ENCODE measurements around the gene CEP43. TPM values are rescaled to one million over a fixed set of nuclear protein-coding genes. Genes with fewer than 3 reads are reported as not detected.

The CEP43 gene
- total RNA-seq, 1 experiment from 2014 or later, result 25.1 TPM

DNA sequence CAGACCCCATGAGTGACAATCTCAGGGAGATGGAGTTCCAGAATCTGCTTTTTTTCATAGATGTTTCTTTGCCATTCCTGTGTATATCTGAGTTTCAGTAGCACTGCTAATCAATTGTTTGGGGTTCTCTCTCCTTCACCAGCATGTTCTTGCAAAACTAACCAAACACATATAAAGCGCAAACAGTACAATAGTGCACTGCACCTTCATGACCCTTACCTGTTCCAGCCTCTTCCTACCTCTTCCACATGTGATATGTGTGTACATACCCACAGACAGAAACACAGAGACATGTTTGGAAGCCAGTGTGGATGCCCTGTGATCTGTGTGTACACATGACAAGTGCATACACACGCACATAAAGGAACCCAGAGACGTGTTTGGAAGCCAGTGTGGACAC lies 1.8 kb upstream of the CEP43 start:
- H3K9me3 Mint-ChIP-seq, result peaks cover under 1% of the 10 kb centered on the region
- peaks cover 33% of the 10 kb centered on the region for H3K4me1 Mint-ChIP-seq
- TF ChIP-seq NFYB (CRISPR knock-in tag; conservative IDR thresholded peaks at IDR 0.05; ENCODE audit: low read depth) (no peak), NR2C2 (CRISPR knock-in tag; IDR thresholded peaks at IDR 0.05) (no peak), EMX1 (CRISPR knock-in tag; IDR thresholded peaks at IDR 0.05) (no peak), JAZF1 (CRISPR knock-in tag; IDR thresholded peaks at IDR 0.05) (no peak), ZNF263 (CRISPR knock-in tag; IDR thresholded peaks at IDR 0.05; ENCODE audit: low read depth) (no peak)
- TF ChIP-seq, protein P1, sequence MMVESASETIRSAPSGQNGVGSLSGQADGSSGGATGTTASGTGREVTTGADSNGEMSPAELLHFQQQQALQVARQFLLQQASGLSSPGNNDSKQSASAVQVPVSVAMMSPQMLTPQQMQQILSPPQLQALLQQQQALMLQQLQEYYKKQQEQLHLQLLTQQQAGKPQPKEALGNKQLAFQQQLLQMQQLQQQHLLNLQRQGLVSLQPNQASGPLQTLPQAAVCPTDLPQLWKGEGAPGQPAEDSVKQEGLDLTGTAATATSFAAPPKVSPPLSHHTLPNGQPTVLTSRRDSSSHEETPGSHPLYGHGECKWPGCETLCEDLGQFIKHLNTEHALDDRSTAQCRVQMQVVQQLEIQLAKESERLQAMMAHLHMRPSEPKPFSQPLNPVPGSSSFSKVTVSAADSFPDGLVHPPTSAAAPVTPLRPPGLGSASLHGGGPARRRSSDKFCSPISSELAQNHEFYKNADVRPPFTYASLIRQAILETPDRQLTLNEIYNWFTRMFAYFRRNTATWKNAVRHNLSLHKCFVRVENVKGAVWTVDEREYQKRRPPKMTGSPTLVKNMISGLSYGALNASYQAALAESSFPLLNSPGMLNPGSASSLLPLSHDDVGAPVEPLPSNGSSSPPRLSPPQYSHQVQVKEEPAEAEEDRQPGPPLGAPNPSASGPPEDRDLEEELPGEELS (CRISPR knock-in tag; IDR thresholded peaks at IDR 0.05), result no peak
- ChIA-PET CTCF (interaction anchor here (0.9 to 3.2 kb wide), 6 partner anchors 8 to 222 kb away, joined by 3 to 42 read pairs (median 5); no protein-coding TSS in a partner anchor), POLR2A (interaction anchor here (1.1 to 2.8 kb wide), 2 partner anchors 41 to 44 kb away, joined by 3 to 8 read pairs; partner anchors contain the start of gene RNASET2)
- DNase-seq (ENCODE audit: low spot score), result no peak
- peak overlapping the region; percentile 89 for H3K27ac Mint-ChIP-seq
- peaks cover 40% of the 10 kb centered on the region for H3K36me3 Mint-ChIP-seq
- H3K27me3 Mint-ChIP-seq (ENCODE audit: low read depth), result no peaks in the 10 kb centered on the region
- peak overlapping the region; percentile 66 for H3K4me3 Mint-ChIP-seq
- ATAC-seq, result no peak

DNA sequence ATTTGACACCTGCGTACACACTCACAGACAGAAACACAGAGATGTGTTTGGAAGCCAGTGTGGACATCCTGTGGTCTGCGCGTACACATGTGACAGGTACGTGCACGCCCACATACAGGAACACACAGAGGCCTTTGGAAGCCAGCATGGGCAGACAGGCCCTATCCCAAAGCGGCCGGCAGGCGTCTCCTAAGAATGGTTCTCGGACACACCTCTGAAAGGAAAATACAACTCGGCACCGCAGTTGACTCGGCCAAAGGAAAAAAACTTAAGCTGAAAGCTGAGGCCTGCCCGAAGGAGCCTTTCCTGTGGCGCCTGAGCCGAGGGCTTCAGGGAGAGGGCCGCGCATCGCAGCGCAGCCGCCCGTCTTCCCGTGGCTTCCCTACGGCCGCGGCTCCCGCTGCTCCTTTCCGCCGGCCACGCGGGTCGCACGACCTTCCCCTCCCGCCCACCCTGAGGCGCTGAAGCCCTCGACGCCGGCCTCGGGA lies 1.4 kb upstream of the CEP43 start:
- ATAC-seq (peak; percentile 33), DNase-seq (ENCODE audit: low spot score) (peak; percentile 68)
- peaks cover 33% of the 10 kb centered on the region for H3K4me1 Mint-ChIP-seq
- CTCF ChIA-PET, result interaction anchor here (0.6 to 3.2 kb wide), 9 partner anchors 9 to 227 kb away, joined by 3 to 42 read pairs (median 6); no protein-coding TSS in a partner anchor
- POLR2A ChIA-PET, result interaction anchor here (0.6 to 2.8 kb wide), 4 partner anchors 42 to 165 kb away, joined by 3 to 8 read pairs (median 3); partner anchors contain the start of gene RNASET2
- H3K4me3 Mint-ChIP-seq, result peak overlapping the region; percentile 66
- no peaks in the 10 kb centered on the region for H3K27me3 Mint-ChIP-seq (ENCODE audit: low read depth)
- H3K27ac Mint-ChIP-seq, result peak overlapping the region; percentile 89
- H3K36me3 Mint-ChIP-seq, result peaks cover 36% of the 10 kb centered on the region
- H3K9me3 Mint-ChIP-seq, result no peaks in the 10 kb centered on the region
- TF ChIP-seq TEAD4 (CRISPR knock-in tag; IDR thresholded peaks at IDR 0.05) (0 out of 2 replicates have a peak, but pooled peaks have one; percentile 45), ETV6 (CRISPR knock-in tag; IDR thresholded peaks at IDR 0.05) (no peak), TEAD1 (CRISPR knock-in tag; IDR thresholded peaks at IDR 0.05) (0 out of 2 replicates have a peak, but pooled peaks have one; percentile 58), CBFB (CRISPR knock-in tag; IDR thresholded peaks at IDR 0.05; ENCODE audit: low read depth) (no peak), KAT7 (CRISPR knock-in tag; IDR thresholded peaks at IDR 0.05; ENCODE audit: borderline replicate concordance) (no peak), FOXK1 (CRISPR knock-in tag; IDR thresholded peaks at IDR 0.05) (no peak), ZNF396 (CRISPR knock-in tag; IDR thresholded peaks at IDR 0.05; ENCODE audit: borderline replicate concordance) (no peak)
- TF ChIP-seq, protein P2, sequence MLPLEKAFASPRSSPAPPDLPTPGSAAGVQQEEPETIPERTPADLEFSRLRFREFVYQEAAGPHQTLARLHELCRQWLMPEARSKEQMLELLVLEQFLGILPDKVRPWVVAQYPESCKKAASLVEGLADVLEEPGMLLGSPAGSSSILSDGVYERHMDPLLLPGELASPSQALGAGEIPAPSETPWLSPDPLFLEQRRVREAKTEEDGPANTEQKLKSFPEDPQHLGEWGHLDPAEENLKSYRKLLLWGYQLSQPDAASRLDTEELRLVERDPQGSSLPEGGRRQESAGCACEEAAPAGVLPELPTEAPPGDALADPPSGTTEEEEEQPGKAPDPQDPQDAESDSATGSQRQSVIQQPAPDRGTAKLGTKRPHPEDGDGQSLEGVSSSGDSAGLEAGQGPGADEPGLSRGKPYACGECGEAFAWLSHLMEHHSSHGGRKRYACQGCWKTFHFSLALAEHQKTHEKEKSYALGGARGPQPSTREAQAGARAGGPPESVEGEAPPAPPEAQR (CRISPR knock-in tag; IDR thresholded peaks at IDR 0.05), result no peak
- TF ChIP-seq, protein P3, sequence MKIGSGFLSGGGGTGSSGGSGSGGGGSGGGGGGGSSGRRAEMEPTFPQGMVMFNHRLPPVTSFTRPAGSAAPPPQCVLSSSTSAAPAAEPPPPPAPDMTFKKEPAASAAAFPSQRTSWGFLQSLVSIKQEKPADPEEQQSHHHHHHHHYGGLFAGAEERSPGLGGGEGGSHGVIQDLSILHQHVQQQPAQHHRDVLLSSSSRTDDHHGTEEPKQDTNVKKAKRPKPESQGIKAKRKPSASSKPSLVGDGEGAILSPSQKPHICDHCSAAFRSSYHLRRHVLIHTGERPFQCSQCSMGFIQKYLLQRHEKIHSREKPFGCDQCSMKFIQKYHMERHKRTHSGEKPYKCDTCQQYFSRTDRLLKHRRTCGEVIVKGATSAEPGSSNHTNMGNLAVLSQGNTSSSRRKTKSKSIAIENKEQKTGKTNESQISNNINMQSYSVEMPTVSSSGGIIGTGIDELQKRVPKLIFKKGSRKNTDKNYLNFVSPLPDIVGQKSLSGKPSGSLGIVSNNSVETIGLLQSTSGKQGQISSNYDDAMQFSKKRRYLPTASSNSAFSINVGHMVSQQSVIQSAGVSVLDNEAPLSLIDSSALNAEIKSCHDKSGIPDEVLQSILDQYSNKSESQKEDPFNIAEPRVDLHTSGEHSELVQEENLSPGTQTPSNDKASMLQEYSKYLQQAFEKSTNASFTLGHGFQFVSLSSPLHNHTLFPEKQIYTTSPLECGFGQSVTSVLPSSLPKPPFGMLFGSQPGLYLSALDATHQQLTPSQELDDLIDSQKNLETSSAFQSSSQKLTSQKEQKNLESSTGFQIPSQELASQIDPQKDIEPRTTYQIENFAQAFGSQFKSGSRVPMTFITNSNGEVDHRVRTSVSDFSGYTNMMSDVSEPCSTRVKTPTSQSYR (CRISPR knock-in tag; IDR thresholded peaks at IDR 0.05), result no peak
- TF ChIP-seq, protein P4, sequence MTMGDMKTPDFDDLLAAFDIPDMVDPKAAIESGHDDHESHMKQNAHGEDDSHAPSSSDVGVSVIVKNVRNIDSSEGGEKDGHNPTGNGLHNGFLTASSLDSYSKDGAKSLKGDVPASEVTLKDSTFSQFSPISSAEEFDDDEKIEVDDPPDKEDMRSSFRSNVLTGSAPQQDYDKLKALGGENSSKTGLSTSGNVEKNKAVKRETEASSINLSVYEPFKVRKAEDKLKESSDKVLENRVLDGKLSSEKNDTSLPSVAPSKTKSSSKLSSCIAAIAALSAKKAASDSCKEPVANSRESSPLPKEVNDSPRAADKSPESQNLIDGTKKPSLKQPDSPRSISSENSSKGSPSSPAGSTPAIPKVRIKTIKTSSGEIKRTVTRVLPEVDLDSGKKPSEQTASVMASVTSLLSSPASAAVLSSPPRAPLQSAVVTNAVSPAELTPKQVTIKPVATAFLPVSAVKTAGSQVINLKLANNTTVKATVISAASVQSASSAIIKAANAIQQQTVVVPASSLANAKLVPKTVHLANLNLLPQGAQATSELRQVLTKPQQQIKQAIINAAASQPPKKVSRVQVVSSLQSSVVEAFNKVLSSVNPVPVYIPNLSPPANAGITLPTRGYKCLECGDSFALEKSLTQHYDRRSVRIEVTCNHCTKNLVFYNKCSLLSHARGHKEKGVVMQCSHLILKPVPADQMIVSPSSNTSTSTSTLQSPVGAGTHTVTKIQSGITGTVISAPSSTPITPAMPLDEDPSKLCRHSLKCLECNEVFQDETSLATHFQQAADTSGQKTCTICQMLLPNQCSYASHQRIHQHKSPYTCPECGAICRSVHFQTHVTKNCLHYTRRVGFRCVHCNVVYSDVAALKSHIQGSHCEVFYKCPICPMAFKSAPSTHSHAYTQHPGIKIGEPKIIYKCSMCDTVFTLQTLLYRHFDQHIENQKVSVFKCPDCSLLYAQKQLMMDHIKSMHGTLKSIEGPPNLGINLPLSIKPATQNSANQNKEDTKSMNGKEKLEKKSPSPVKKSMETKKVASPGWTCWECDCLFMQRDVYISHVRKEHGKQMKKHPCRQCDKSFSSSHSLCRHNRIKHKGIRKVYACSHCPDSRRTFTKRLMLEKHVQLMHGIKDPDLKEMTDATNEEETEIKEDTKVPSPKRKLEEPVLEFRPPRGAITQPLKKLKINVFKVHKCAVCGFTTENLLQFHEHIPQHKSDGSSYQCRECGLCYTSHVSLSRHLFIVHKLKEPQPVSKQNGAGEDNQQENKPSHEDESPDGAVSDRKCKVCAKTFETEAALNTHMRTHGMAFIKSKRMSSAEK (CRISPR knock-in tag; IDR thresholded peaks at IDR 0.05; ENCODE audit: borderline replicate concordance), result no peak
- TF ChIP-seq, protein P5, sequence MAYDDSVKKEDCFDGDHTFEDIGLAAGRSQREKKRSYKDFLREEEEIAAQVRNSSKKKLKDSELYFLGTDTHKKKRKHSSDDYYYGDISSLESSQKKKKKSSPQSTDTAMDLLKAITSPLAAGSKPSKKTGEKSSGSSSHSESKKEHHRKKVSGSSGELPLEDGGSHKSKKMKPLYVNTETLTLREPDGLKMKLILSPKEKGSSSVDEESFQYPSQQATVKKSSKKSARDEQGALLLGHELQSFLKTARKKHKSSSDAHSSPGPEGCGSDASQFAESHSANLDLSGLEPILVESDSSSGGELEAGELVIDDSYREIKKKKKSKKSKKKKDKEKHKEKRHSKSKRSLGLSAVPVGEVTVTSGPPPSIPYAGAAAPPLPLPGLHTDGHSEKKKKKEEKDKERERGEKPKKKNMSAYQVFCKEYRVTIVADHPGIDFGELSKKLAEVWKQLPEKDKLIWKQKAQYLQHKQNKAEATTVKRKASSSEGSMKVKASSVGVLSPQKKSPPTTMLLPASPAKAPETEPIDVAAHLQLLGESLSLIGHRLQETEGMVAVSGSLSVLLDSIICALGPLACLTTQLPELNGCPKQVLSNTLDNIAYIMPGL (CRISPR knock-in tag; IDR thresholded peaks at IDR 0.05), result no peak; the same call in 1 of the 2 replicates
- TF ChIP-seq, protein P6, sequence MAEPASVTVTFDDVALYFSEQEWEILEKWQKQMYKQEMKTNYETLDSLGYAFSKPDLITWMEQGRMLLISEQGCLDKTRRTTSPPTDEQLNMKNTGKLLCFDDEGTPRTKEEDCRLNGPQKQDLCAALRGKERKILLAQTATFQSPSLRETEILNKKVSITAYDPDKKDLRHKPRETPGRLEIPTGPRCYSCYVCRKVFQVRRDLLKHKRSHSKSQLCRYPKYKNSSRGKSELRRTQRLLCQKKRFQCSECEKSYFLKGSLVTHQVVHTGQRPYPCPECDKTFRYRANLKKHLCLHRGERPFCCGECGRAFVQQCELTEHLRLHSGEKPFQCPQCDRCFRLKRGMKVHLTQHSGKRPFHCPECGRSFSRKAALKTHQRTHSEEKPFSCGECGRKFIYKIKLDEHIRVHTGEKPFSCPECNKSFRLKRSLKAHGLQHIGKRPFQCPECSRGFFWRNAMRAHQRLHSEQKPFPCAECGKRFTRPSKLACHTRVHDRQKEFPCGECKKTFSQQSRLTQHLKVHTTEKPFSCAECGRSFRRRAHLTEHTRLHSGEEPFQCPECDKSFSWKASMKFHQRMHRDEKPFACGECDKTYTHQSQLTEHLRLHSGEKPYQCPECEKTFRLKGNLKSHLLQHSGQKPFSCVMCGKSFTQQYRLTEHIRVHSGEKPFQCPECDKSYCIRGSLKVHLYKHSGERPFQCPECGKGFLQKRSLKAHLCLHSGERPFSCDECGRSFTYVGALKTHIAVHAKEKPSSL (CRISPR knock-in tag; conservative IDR thresholded peaks at IDR 0.05), result no peak
